Activated naive CD4-positive, alpha-beta T cell treated with anti-CD3 and anti-CD28 coated beads, Interleukin-2, amount 50 U/mL, for 16 hours (primary cell): ENCODE measurements around the gene PAX5.

Experiments
- DNase-seq: peaks from one replicate; pipeline ENCODE4 v3.0.0-alpha.2; 2020

Gene PAX5

DNA sequence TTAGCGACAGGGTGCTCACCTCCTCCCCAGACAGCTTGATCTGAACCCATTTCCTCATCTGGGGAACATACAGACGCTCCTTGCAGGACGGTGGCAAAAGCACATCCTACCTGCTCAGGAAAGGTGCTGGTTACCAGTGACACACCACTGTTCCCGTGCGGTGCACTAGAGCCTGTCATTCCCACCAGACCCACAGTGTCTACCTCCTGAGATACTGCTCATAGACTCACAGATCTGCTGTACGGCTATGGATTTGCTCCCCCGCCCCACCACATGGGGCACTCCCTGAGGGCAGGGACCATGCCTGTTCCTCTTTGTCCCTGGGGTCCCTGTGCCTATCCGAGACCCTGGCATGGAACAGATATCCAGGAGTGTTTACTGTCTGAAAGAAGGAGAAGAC, 208.9 kb downstream of the PAX5 start:
- no peak for DNase-seq

DNA sequence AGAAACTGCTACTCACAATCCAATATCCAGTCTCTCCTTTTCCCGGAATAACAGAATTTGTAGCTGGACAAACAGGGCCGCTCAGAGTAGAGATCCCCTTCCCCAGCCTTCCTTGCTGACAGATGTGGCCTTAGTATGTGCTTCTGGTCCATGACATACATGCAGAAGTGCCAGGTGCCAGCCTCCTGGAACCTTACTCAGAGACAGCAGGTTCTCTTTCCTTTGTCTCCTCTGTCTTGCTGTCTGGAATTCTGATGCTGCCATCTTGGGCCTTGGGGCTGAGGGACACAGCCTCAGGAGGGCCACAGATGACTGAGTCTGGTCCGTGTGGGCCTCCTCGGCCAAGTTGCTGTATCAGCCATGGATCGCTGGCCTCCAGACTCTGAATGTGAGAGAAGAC, 210.1 kb downstream of the PAX5 start:
- no peak for DNase-seq

GRCh38 chr9:36823466-36823865, 210.6 kb downstream of the PAX5 start:
- no peak for DNase-seq

GRCh38 chr9:36822201-36822600, 211.9 kb downstream of the PAX5 start:
- DNase-seq: no peak

GRCh38 chr9:36820392-36820861, 213.6 kb downstream of the PAX5 start:
- no peak for DNase-seq

DNA sequence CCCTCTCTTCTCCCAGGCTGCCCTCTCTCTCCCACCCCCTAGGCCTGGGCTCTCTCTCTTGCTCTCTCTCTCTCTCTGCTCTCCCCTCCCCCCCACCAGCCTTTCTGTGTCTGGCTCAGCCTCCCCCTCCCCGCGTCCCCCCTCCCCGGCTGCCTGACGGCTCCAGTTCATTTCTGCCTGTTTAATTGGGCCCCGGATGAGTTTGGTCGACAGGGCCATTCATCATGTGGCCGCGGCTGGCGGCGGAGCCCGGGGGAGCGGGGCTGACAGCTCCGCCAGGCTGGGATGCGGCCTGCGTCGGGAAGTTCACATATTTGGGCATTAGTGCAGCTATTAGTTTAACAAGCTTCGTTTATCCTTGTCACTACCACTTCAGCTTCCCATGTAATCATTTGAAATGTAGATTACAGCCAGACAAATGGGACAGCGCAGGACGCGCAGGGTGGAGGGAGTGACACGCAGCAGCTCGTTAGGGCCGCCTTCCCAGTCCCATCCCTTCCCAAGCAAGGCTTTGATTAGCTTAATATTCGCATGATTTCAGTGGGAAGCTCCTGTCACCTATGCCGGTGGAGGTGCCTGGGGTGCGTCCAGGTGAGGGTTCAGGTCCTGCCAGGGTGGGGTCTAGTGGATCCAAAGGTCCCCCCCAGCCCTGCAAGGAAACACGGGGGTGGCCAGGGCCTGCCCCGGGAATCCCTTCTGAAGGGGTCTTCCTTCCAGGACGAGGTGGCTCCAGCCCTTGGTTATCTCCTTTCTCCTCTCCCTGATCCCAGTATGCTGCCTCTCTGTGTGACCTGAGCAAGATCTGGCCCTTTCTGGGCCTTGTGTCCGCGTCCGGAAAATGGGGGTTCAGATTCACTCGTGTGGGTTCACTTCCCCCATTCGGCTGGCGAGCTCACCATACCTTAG, 214.8 kb downstream of the PAX5 start:
- DNase-seq: no peak

DNA sequence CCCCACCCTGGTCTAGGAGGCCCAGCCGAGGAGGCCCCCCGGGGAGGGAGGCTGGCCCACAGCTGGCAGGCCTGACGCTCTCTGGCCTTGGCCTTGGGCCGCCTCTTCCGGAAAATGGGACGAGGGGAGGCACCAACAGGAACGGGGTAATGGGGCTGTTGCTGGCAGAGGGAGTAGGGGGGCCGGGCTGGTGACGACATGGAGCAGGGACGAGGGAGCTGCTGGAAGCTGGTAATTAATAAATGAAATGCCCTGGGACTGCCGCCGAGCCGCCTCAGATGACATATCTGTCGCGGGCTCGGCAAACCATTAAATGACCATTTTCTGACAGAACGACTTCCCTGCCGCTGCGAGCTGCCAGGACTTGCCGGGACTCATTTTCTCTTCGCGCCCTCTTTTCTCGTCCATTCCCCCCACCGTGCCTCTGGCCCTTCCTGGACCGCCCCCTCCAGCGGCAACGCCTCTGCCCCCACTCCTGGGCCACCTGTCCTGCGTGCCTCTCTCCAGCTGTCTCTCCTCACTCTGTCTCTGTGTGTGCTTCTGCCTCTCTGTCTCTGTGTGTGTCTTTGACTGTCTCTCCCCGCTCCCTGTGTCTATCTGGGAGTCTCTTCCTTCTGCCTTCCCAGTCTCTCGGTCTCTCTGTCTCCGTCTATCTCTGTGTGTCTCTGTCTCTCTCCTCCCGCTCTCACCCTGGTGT, 215.7 kb downstream of the PAX5 start:
- no peak for DNase-seq

- DNase-seq: no peak
These were observed 216.8 kb downstream of the PAX5 start for GRCh38 chr9:36817160-36817834.

DNA sequence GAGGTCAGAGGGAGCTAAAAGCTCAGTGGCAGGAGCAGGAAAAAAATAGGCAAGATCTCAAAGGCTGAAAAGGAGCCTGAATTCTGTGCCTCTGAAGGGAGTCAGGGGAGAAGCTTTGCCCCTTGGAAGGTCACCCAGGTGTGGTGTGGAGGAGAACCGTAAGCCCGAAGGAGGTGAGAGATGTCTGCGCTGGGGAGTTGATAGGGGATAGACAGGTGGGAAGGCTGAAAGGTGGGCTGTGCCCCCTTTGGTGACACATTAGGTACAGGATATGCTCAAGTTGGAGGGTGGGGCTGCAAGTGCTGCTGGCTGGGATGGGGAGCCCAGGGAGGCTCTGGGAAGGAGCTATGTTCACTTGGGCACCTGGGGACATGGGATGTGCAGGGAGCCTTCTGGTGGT, 217.7 kb downstream of the PAX5 start:
- DNase-seq: no peak

- no peak for DNase-seq
These were observed 218.3 kb downstream of the PAX5 start for GRCh38 chr9:36815566-36816348.

GRCh38 chr9:36815023-36815422, 219.0 kb downstream of the PAX5 start:
- no peak for DNase-seq

GRCh38 chr9:36813154-36813553, 220.9 kb downstream of the PAX5 start:
- DNase-seq: no peak

DNA sequence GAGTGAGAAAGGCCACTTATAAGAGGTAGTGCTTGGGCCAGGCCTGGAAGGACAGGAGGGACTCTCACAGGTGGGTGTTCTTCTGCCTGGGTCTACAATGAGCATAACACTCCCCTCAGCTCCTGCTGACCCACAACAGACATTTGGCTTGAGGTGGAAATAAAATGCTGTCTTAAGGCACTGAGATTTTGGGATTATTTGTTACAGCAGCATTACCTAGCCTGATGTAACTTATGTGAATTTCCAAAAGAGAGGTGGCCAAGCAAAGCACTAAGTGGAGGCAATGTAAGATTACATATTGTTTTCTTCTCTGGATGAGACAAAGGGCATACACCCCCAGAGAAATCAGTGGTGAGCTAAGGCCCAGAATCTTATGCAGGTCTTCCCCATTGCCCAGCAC, 221.5 kb downstream of the PAX5 start:
- no peak for DNase-seq

DNA sequence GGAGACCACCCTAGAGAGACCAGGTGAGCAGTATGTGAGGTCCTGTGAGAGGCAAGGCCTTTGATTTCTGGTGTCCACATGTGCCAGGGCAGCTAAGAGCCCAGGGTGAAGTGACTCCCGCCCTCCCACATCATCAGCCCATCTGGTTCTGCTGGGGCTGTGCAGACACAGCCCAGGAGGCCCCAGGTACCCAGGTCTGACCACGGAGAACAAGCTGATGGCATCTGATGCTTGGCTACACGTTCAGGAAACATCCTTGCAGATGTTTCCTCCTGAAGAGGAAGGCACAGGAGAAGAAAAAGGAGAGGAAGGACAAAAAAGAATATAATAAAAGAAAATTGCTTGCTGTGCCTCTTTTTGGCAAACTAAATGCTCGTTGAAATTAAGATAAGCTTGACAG, 225.8 kb downstream of the PAX5 start:
- DNase-seq: no peak

- no peak for DNase-seq
These were observed 230.1 kb downstream of the PAX5 start for GRCh38 chr9:36803961-36804360.

DNA sequence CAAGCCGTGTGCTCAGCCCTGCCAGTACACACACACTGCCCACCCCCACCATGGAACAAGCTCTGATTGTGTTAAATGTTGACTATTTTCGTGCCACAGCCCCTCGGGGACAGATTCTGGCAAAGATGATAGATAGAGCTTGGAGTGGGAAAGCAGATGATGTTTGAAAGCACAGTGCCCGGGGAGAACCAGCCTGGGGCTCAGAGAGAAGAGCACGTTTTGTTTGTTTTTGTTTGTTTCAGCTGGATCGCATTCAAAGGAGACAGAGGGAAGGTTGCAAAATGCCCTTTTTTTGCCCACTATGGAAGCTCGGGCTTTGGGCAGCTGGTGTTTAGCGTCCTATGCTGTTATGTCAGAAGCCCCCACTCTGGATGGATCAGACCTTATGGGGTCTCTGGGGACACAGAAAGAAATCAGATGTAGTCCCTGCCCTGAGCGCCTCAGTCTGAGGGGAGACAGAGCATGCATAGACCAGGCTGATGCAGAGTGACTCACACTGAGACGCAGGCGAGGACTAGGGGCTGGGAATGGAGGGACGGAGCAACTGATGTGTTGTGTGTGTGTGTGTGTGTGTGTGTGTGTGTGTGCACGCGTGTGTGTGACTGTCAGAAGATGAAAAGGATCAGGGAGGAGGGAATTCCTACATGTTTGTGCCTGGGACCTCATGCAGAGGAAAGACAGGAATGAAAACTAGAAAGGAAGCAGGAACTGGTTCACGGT, 231.7 kb downstream of the PAX5 start:
- DNase-seq: no peak

DNA sequence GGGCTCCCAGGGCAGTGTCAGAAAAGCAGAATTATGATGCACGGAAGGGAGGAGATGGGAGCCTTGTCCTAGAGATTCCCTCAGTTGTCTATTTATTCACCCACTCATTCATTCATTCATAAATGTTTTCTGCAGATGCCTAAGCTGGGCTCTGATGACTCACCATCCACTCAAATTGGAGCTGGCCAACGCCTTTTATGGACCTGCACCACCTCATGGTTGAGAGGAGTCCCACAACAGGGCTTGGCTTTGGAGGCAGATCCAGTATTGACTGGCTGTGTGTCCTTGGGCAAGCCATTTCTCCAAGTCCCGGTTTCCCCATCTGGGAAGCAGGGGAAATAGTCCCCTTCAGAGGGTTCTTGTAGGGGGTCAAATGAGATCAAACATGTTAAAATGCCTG, 233.6 kb downstream of the PAX5 start:
- no peak for DNase-seq

DNA sequence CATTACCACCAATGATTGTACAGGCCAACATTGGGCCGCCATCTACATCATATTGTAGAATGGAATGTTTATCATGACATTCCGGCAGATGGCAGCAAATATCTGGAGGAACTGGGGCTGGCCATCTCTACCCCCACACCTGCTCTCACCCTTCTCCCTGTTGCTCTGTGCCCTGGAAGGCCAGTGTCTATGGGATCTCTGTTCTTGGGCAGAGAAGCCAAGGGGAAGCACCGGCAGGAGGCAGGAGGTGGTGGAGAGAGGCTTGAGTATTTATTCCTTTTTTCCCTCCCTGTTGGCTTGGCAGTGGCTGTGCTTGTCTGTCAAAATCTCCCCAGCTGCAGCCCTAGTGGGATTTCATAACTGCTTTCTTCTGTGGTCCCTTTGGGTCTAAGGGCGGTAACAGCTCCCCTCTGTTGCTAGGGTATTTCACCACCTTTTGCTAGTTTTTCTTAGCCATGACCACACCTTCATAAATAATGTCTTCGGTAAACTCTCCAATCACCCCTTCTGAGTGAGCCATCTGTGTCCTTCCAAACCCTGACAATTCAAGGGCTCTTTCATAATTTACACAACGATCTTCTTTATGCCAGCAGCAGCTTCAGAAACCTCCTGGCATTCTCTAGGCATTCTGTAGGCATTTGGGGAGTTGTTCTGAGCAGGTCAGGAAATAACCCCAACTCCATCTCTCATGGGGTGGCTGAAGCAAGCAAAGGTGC, 235.6 kb downstream of the PAX5 start:
- DNase-seq: no peak

- DNase-seq: no peak
These were observed 236.4 kb downstream of the PAX5 start for GRCh38 chr9:36797471-36798220.

GRCh38 chr9:36796671-36797419, 237.2 kb downstream of the PAX5 start:
- no peak for DNase-seq
